Measurements from ENCODE around the gene ARID1A. TPM values are rescaled to one million over a fixed set of nuclear protein-coding genes. Genes with fewer than 3 reads are reported as not detected.

The ARID1A gene
- total RNA-seq, 1 donor from 2014 or later: 7.3 TPM

DNA sequence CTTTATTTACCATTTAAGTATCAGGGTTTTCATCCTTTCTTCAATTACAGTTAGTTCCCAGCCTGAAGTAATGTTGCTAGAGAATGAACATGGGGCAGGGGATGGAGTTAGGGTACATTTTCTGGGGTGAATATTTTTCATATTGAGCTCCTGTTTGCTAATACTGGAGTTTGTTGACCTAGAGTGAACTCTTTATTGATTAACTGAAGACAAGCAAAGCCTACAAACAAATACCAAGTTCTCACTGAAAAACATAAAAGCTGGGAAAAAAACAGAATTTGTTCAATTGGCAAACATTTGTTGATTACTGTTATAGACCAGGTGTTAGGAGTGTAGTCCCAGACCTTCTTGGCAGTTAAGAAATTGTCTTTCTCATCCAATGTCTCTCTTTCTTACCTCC lies 63.7 kb downstream of the ARID1A start:
- DNase-seq (ENCODE audit: low read depth in 2 of 2): no peak

DNA sequence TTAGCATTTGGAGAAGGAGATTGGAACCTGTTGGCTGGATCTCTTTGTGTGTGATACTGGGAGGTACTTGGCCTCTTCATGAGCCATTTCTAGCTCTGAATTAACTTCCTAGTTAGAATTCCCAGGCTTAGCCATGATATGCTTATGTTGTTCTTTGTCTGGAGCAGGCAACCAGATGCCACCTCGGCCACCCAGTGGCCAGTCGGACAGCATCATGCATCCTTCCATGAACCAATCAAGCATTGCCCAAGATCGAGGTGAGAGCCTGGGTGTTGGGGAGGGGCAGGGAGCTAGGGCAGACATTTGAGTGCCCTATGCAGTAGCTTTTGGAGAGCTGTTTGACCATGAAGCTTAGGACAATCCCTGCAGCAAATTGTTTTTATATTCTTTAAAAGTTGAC lies 65.4 kb downstream of the ARID1A start:
- DNase-seq (ENCODE audit: low read depth in 2 of 2): no peak

DNA sequence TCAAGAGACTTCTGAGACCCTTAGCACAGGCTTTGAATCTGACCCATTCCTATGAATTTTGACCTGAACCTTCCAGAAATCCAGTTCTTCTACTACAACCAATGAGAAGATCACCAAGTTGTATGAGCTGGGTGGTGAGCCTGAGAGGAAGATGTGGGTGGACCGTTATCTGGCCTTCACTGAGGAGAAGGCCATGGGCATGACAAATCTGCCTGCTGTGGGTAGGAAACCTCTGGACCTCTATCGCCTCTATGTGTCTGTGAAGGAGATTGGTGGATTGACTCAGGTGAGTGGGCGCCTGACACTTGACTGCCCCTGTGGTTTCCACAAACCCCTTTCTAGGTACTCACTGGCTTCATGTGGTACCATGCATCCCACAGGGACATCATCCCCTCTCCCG lies 71.9 kb downstream of the ARID1A start:
- DNase-seq (ENCODE audit: low read depth in 2 of 2): no peak

DNA sequence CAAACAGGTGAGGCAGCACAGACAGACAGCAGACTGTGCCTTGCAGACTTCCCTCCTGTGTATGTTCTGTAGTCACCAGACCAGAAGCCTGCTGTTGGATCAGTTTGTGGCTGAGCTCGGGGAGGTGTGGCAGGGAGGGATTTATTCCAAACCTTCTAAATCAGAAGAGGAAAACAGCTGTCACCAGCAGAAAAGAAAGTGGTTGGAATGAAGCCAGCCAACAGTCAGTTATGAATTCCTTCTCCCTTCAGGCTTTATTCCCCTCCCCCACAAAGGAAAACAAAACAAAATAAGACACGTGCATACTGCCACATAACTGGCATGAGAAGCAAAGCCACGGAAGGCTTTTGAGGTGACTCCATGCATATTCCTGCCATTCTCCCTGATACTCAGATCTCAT lies 72.9 kb downstream of the ARID1A start:
- DNase-seq (ENCODE audit: low read depth in 2 of 2): peak; percentile 49 to 86

DNA sequence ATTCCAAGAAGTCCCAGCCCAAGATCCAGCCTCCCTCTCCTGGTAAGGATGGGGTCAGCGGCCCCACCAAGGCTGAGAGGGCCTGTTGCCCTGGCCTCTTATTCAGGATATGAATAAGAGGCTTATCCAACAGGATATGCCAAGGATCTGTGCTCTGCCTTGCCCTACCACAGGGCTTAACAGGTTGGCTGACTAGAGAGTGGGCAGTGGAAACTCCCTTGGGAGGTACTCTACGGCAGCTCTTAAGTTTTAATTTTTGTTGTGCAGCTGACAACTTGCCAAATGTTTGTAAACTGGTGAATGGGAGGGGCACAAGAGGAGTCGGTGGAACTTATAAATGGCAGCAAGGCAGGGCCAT lies 75.4 kb downstream of the ARID1A start:
- DNase-seq (ENCODE audit: low read depth in 2 of 2): peak in 1 of 2 donors; percentile 62

DNA sequence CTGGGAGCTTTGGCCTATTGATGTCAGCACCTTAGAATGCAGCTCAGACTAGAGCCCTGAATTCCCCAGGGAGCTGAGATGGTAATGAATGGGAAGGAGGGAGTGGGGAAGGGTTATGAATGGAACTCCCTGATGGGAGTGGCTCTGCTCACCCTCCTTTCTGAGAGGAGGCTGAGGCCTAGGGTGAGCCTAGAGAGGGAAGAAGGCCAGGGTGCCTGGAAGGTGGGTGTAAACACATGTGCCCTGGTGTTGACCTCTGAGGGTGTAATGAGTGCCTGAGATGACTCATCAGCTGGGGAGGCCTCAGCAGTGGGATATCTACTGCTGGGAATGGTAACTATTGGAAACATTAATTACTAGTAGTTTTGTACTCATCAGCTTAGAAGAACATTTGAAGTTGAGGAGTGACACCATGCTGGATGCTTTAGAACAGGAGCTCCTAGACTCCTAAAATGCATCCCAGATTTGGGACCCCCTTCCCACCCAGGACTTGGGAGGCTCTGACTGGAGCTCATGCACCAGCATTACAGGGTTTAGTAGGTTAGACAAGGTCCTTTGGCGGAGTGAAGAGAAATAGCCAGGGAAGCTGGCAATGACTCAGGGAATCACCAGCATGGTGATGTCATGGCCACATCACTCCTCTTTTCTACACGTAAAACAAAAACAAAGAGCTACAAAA lies 76.0 kb downstream of the ARID1A start:
- peak in 1 of 2 donors; percentile 72 for DNase-seq (ENCODE audit: low read depth in 2 of 2)

DNA sequence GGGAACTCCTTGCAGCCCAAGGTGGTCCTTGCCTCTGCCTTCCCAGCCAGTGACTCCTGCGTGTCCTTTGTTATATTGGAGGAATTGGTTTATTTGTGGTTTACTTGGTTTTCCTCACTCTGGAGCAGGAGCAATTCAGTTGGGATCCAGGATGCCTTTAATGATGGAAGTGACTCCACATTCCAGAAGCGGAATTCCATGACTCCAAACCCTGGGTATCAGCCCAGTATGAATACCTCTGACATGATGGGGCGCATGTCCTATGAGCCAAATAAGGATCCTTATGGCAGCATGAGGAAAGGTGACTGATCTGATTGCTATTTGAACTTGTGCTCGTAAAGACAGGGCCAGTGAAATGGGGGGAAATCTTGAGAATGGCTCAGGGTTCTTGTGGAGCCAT lies 76.9 kb downstream of the ARID1A start:
- peak in 1 of 2 donors; percentile 30 for DNase-seq (ENCODE audit: low read depth in 2 of 2)

DNA sequence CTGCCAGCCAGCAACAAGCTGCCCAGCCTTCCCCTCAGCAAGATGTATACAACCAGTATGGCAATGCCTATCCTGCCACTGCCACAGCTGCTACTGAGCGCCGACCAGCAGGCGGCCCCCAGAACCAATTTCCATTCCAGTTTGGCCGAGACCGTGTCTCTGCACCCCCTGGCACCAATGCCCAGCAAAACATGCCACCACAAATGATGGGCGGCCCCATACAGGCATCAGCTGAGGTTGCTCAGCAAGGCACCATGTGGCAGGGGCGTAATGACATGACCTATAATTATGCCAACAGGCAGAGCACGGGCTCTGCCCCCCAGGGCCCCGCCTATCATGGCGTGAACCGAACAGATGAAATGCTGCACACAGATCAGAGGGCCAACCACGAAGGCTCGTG lies 78.6 kb downstream of the ARID1A start:
- DNase-seq (ENCODE audit: low read depth in 2 of 2): no peak

DNA sequence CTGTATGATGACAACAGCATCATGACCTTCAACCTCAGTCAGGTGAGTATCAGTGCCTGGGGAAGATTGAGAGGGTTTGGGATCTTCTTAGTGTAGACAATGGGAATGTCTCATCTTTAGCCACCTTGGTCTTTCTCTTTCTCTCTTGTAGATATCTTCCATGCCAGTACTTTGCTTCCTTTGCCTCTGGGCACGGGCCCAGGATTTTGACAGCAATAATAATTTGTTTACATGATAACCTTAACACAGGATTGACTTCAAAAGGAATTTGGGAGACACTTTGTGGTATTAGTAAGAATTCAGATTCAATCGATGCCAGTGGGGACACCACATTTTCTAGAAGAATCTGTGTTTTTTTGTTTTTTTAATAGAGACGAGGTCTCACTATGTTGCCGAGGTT lies 79.9 kb downstream of the ARID1A start:
- no peak for DNase-seq (ENCODE audit: low read depth in 2 of 2)

DNA sequence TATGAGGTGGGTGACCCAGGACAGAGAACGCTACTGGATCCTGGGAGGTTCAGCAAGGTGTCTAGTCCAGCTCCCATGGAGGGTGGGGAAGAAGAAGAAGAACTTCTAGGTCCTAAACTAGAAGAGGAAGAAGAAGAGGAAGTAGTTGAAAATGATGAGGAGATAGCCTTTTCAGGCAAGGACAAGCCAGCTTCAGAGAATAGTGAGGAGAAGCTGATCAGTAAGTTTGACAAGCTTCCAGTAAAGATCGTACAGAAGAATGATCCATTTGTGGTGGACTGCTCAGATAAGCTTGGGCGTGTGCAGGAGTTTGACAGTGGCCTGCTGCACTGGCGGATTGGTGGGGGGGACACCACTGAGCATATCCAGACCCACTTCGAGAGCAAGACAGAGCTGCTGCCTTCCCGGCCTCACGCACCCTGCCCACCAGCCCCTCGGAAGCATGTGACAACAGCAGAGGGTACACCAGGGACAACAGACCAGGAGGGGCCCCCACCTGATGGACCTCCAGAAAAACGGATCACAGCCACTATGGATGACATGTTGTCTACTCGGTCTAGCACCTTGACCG lies 83.4 kb downstream of the ARID1A start:
- DNase-seq (ENCODE audit: low read depth in 2 of 2): no peak

DNA sequence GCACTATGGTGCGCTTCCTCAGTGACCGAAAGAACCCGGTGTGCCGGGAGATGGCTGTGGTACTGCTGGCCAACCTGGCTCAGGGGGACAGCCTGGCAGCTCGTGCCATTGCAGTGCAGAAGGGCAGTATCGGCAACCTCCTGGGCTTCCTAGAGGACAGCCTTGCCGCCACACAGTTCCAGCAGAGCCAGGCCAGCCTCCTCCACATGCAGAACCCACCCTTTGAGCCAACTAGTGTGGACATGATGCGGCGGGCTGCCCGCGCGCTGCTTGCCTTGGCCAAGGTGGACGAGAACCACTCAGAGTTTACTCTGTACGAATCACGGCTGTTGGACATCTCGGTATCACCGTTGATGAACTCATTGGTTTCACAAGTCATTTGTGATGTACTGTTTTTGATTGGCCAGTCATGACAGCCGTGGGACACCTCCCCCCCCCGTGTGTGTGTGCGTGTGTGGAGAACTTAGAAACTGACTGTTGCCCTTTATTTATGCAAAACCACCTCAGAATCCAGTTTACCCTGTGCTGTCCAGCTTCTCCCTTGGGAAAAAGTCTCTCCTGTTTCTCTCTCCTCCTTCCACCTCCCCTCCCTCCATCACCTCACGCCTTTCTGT lies 84.6 kb downstream of the ARID1A start:
- DNase-seq (ENCODE audit: low read depth in 2 of 2): no peak

DNA sequence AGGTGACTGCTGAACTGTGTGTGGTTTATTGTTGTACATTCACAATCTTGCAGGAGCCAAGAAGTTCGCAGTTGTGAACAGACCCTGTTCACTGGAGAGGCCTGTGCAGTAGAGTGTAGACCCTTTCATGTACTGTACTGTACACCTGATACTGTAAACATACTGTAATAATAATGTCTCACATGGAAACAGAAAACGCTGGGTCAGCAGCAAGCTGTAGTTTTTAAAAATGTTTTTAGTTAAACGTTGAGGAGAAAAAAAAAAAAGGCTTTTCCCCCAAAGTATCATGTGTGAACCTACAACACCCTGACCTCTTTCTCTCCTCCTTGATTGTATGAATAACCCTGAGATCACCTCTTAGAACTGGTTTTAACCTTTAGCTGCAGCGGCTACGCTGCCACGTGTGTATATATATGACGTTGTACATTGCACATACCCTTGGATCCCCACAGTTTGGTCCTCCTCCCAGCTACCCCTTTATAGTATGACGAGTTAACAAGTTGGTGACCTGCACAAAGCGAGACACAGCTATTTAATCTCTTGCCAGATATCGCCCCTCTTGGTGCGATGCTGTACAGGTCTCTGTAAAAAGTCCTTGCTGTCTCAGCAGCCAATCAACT lies 85.5 kb downstream of the ARID1A start:
- no peak for DNase-seq (ENCODE audit: low read depth in 2 of 2)

DNA sequence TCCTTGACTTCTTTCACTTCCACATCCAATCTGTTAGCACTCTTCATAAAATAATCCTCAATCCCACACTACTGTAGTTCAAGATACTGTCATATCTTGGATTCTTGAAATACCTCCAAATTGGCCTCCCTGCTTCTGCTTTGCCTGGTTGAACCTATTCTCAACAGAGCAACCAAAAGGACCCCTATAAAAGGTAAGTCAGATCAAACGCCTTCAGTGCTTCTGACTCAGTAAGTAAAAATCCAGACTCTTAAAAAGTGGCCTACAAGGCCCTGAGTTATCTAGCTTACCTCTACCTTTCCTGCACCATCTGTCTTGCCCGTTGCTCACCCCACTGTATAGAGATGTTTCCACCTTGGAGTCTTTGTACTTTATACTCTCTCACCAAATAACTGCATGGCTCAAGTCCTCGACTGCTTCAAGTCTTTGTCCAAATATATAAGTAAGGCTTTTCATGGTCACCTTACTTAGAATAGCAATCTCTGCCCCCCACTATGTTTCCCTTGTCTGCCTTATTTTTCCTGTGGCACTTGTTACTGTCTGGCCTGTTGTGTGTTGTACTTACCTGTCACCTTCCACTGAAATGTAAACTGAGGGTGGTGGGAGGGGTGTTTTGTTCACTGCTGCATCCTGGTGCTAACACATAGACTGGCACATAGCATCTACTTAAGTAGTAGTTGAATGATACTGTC lies 86.9 kb downstream of the ARID1A start:
- no peak for DNase-seq (ENCODE audit: low read depth in 2 of 2)

DNA sequence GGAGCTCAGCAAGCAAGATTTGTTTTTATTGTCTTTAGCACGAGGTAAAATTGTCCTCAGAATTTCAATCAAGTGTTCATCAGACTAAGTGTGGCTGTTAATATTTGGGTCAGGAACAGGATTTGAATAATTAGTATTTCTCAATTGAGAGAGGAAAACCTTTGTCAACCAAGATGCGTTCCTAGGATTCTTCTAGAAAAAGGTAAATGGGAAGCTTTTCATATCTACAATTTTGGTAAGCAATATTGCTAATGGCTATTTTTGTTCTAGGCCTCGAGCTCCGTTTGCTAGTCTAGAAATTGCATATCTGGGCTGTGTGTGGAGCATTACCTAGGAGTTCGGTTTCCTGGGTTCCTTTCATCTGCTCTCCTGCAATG lies 87.8 kb downstream of the ARID1A start:
- DNase-seq (ENCODE audit: low read depth in 2 of 2): no peak

DNA sequence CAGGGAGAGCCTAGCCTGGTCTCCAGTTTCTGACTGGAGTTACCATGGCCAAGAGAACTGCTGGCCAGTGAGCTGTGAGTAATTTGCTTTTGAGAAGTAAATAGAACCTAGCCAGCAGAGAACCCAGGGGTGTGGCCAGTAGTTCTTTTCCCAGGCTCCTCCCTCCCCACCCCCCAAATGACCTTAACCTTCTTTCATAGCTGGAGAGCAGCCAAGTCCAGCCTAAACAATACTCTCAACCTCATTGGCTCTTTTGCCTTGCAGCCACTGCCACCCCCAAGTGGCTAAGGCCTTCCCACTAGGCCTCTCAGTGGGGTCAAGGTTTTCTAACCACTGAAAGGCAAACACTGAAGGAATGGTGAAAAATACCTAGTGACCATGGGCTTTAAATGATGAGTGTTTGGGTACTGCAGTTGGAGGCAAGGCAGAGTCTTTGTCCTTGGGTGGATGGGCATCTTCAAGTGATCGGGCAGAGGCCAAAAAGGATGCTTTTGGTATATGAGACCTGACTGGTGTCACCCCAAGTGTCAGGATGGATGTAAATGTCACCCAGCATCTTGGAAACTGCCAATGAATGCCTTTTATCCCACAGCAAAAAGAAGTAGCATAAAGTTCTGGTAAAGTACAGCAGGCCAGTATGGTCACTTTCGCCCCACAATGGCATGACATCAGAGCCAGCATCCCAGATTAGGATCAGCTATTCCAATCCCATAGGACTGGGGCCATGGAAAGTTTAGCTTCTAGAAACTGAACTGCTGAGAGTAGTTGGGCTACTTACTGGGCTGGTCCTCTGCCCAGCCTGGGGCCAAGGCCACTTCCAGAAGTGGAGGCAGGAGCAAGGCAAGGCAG lies 88.4 kb downstream of the ARID1A start:
- peak in 1 of 2 donors; percentile 66 for DNase-seq (ENCODE audit: low read depth in 2 of 2)

DNA sequence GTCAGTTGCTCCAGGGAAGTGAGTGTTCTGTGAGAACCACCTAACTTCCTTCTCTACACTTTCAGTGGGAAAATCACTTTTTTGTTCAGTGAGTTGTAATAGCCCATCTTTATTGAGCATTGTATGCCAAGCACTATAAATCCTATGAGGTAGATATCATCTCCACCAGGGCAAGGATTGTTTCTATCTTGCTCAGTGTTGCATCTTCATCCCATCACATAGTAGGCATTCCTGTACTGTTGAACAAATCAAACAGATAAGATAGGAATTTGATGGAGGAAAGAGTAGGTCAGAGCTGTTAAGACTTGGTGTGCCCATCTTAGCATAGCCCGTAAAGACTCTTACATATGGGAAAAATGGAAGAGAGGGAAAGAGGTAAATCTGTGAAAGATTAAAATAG lies 89.1 kb downstream of the ARID1A start:
- no peak for DNase-seq (ENCODE audit: low read depth in 2 of 2)

DNA sequence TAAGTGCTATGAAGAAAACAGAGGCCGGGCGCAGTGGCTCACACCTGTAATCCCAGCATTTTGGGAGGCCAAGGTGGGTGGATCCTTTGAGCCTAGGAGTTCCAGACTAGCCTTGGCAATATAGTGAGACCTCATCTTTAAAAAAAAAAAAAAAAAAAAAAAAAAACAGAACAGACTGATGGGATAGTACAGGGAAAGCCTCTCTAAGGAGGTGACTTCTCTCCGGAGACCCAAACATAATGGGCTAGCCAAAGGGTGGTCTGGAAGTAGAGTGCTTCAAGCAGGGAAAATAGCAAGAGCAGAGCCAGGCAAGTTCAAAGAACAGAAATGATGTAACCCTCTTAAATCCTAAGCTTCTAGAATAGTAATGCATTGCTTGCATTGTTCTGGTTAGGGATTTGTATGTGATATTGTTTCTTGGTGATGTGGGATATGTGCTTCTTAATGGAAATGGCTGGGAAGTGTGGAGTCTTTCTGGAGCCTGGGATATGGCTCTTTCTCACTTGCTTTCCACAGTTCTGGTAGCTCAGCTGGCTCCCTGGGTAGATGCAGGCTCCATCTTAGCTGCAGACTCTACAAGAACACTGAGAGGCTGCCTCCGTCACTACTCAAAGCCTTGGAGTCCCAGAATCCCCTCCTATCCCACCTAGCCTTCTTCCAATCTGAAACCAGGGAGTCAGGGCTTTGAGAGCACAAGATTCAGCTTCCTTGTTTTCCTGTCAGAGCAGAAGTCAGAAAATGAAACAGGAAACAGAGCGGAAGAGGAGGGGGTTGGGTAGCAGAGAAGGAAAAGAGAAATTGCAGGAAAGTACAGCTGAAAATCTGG lies 90.0 kb downstream of the ARID1A start:
- peak in 1 of 2 donors; percentile 54 for DNase-seq (ENCODE audit: low read depth in 2 of 2)

DNA sequence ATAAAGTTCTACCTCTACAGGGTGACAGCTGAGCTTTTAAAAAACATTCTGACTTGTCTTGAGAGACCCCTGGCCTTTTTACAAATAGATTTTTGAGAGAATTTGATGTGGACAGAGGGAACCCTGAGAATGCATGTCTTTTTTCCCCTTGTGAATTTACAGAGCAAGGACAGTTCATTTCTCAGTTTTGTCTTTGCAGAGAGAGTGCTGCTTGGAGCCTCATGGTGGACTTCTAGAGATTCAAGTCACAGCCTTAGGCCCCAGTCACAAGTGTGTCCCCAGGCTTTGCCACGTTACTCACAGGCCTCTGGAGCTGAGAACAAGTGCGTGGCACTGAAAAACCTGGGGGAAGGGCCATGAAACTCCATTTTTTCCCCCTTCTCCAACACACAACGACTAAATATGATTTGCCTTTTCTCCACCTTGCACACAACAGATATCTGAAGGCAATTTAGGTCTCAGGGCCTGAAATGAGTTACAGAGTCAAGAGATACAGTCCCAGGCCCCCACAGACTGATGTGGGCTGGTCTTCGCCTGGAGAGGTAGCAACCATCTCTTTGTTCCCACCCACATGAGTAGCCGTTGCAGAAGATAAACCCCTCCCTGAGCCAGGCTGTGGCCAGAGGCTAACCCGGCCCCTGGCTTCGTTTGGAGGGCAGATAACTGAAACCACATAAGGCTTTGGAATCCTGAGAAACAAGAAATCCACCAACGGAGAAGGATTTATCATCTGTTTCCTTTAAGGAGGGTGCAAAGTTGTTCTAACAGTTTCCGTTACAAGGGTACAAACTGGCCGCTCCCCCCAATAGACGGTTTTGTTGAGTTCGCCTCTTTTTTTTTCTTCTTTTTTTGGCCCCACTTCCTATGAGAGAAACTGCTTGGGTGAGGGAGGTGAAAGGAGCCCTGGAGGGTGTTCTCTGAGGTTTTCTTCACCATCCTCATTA lies 90.9 kb downstream of the ARID1A start:
- DNase-seq (ENCODE audit: low read depth in 2 of 2): peak; percentile 33 to 72

DNA sequence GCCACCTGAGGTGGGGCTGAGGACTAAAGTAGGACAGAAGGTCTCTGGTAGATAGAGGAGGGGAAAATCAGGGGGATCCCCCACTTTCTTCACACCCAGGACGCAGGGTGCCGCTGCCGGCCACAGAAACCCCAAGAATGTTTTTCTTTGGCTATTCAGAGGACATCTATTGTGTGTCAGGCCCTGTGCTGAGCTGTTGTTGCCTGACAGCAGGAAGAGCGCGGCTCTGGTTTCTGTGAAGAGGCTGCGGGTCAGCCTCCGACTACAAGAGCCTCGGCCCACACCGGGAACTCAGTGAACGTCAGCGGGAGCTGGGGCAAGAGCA lies 91.5 kb downstream of the ARID1A start:
- peak in 1 of 2 donors; percentile 65 for DNase-seq (ENCODE audit: low read depth in 2 of 2)
